C4-2B (cell line): ENCODE data around the gene SERPINB2.
A peak's percentile ranks its signal among the peaks of the same experiment; 100 is the strongest.
"Not testable (repeated sequence)": the region's sequence is repeated elsewhere in the genome, so short reads cannot be mapped to it uniquely, and the experiment has no call there.

Experiments
- H3K27ac ChIP-seq: fragments of 450-650 bp; 2 replicates; pipeline ENCODE4 v1.5.1; 2017
- ZFX ChIP-seq: fragments of 450-650 bp; IDR thresholded peaks from 2 replicates; pipeline ENCODE4 v1.6.1; 2017
- TF ChIP-seq, protein P1 (sequence below): fragments of 450-650 bp; conservative IDR thresholded peaks from 2 replicates; pipeline ENCODE4 v1.5.1; 2017; ENCODE audit warnings: mild to moderate bottlenecking

The SERPINB2 gene

DNA sequence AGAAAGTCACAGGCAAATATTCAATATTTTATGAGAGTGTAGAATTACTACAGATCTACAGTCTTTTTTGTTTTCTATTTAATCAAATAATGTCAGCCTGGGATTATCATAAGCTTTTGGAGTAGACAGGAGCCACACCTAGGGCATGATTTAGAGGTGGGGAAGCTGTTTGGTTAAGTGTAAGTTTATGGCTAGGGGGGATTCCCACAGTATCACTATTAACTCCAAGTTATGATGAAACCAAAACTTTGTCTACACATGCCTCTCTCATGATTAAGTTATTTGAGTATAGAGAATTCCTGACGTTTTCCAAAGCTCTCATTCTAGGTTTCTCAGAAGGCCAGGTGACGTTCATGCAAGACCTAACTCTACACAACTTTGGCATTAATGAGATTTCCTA is 22.4 kb downstream of the SERPINB2 start:
- H3K27ac ChIP-seq, result no peak overlapping the region
- TF ChIP-seq ZFX, result no peak
- TF ChIP-seq, protein P1, sequence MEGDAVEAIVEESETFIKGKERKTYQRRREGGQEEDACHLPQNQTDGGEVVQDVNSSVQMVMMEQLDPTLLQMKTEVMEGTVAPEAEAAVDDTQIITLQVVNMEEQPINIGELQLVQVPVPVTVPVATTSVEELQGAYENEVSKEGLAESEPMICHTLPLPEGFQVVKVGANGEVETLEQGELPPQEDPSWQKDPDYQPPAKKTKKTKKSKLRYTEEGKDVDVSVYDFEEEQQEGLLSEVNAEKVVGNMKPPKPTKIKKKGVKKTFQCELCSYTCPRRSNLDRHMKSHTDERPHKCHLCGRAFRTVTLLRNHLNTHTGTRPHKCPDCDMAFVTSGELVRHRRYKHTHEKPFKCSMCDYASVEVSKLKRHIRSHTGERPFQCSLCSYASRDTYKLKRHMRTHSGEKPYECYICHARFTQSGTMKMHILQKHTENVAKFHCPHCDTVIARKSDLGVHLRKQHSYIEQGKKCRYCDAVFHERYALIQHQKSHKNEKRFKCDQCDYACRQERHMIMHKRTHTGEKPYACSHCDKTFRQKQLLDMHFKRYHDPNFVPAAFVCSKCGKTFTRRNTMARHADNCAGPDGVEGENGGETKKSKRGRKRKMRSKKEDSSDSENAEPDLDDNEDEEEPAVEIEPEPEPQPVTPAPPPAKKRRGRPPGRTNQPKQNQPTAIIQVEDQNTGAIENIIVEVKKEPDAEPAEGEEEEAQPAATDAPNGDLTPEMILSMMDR, result no peak

DNA sequence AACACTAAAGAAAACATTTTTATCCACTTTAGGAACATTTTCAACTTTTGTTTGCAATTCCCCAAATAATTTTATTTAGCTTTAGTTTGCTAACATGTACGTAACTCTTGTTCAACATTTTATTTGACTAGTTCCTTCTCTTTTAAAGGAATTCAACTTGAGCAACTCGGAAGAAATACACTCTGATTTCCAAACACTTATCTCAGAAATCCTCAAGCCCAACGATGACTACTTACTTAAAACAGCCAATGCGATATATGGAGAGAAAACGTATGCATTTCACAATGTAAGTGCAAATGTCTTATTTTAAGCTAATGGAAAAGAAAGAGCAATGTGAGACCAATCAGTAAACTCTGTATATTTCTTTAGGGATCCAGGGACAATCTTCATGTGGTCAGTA is 30.3 kb downstream of the SERPINB2 start:
- TF ChIP-seq, protein P1, result no peak
- TF ChIP-seq ZFX, result no peak
- no peak overlapping the region for H3K27ac ChIP-seq

DNA sequence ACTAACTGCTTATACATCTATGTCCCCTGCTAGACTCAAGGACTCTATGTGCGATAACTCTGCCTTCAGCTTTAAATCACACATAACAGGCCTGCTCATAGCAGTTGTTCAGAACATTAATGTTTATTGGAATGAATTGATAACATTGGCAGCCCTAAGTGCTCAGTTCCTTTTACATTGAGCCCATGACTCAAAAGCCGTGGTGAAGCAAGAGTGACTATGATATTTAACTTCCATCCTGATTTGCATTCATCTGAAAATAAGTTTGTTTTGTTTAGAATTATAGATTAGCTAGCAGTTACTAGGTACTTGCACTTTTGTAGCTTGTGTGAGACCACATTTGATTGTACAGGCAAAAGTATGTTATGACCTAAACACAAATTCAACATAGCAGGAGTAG is 34.5 kb downstream of the SERPINB2 start:
- no peak overlapping the region for H3K27ac ChIP-seq
- TF ChIP-seq ZFX, result no peak
- TF ChIP-seq, protein P1, result no peak

DNA sequence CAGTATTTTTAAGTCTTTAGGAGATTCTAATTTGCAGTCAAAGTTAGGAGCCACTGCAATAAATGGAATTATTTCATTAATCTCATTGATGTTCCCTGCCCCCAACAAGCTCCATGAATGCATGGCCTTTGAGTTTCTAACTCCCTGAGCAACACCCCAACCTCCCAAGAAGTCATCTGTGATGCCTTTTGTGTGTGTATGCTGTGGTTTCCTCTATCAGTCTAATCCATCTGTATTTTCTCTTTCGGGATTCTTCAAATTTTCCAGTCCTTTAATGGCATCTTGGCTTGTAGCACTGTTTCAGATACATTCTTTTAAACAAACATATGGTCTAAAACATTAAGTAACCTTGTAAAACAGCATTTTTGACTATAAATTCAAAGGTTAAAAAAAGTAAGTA is 37.0 kb downstream of the SERPINB2 start:
- H3K27ac ChIP-seq, result no peak overlapping the region
- no peak for TF ChIP-seq ZFX
- TF ChIP-seq, protein P1, result no peak

DNA sequence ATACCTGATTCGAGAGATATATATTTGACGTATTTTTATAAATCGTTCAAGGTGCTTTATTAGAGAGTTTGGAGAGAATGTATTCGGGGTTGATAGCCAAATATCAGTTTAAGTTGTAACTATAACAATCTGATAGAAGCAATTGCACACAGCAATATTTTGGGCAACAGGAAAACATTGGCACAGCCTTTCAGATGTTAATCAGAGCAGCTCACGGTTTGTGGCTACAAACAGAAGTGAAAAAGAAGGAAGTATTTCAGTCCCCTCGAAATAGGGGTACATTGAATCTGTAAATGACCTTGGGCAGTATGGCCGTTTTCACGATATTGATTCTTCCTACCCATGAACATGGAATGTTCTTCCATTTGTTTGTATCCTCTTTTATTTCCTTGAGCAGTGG is 40.8 kb downstream of the SERPINB2 start:
- TF ChIP-seq ZFX, result no peak
- TF ChIP-seq, protein P1, result no peak

DNA sequence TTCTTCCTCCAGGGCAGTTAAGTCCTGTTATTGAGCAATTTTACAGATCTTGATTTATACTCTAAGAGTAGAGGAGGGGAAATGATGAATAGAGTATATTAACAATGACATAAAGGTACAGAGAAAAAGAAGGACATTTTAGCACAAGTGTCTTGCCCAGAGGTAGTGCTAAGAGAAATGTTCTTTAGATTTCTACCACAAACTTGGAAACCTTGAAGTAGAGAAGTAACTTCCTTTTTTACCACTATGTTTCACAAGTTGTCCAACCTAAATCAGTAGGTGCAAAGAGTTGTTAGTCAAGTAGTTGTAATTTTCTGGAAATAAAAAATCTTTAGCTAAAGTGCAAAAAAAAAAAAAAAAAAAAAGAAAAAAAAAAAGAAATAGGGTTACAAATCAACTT is 41.9 kb downstream of the SERPINB2 start:
- not testable (repeated sequence) for H3K27ac ChIP-seq

More for the DNA sequence above, 40.8 kb downstream of the SERPINB2 start:
- H3K27ac ChIP-seq, result no peak overlapping the region

DNA sequence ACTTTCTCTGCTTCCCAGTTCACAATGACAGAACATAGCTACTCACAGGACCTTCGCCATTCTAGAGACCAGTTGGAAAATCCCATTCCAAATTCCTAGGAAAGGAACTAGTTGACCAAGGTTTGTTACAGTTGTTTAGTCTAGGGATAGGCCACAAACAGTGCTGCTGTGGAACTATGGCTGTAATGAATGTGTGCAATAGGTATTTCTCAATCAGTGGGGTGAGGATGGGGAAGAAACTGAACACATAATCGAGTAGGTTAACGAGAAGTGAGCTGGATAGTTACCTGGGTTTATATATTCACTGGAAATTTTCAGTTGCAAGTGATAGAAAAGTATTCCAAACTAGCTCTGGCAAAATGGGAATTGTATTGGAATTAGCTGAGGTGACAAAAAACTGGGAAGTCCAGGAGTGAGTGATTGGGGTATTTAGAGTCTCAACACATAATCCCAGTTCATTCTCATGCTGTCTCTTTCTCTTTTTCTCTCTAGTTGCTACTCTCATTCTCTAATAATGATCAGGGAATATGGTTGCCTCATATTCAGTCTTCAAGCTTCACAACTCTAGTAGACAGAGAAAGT is 43.4 kb downstream of the SERPINB2 start:
- TF ChIP-seq ZFX, result no peak
- TF ChIP-seq, protein P1, result no peak
- no peak overlapping the region for H3K27ac ChIP-seq

DNA sequence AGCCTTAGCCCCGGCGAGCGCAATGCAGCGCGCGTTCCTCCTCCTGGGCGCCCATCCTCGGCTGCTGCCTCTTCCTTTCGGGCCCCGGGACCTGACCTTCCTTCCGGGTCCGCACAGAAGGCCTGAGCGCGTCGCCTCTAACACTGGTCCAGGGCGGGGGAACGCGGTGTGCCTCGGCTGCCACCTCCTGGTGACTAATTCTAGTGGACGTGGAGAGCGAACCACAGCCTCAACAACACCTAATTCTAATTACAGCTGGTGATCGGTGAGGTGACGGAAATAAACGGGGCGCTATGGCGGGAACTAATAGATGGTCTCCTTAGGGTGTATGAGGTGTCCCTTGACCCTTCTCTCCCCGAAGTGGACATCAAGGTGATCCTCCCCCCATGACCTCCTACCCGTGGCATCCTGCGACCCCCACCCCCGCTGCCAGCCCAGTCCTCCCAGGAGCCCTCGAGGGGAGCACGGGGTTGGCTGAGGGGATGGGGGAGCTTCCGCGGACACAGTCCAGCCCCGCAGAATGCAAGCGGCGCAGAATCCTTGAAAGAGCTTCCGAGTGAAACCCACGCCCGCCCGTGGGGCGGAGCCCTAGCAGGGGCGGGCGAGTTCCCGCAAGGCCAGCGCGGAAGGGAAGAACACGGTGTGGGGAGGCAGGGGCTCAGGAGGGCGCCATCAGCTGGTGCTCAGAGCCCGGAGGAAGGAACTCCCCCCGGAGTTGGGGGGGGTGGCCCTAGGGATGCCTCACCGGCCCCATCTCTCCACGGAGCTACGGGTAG is 48.8 kb downstream of the SERPINB2 start:
- no peak overlapping the region for H3K27ac ChIP-seq
- TF ChIP-seq, protein P1, result peak; percentile 83
- no peak for TF ChIP-seq ZFX
